Upper lobe of right lung (tissue), 1 donor: ENCODE results near the gene PTRHD1. TPM values are rescaled to one million over a fixed set of nuclear protein-coding genes. Genes with fewer than 3 reads are reported as not detected.

Source experiments
- ATAC-seq: fragments of 200-7000 bp; cut with Tn5 transposase; one replicate; pipeline ENCODE4 v1.9.1; 2020; ENCODE audit warnings: mild to moderate bottlenecking, moderate library complexity
- DNase-seq: peaks from one replicate; pipeline ENCODE4 v3.0.0-alpha.2; 2020
- H3K27ac ChIP-seq: fragments of 200-600 bp; one replicate; pipeline ENCODE4 v1.8.0; 2022
- H3K27me3 ChIP-seq: fragments of 200-600 bp; one replicate; pipeline ENCODE4 v1.8.0; 2022; ENCODE audit warnings: mild to moderate bottlenecking
- H3K36me3 ChIP-seq: fragments of 200-600 bp; one replicate; pipeline ENCODE4 v1.8.0; 2022
- H3K4me1 ChIP-seq: fragments of 200-600 bp; one replicate; pipeline ENCODE4 v1.8.0; 2022
- H3K4me3 ChIP-seq: fragments of 200-600 bp; one replicate; pipeline ENCODE4 v1.8.0; 2022; ENCODE audit warnings: mild to moderate bottlenecking
- H3K9me3 ChIP-seq: fragments of 200-600 bp; one replicate; pipeline ENCODE4 v1.8.0; 2022
- CTCF ChIP-seq: fragments of 200-600 bp; IDR thresholded peaks from one replicate; pipeline ENCODE4 v1.8.0; 2022; ENCODE audit warnings: antibody characterized with exemption
- intact Hi-C: fragments of 100-400 bp; cut with DNase I; formaldehyde crosslinking; loops from one replicate; pipeline ENCODE4 v1.11.0; 2022
- total RNA-seq: library from RNA; stranded (reverse); fragmentation: NEBNext Ultra II Directional; extraction: Animal tissue kit (Norgen Biotek cat#: 25700); gene quantifications from one replicate; pipeline ENCODE4 v1.2.1, GENCODE V29; 2021
- donor health status: DM: no; HTN: yes; CAD: no; lungs with severe emphysema.

The PTRHD1 gene
- total RNA-seq, 1 donor from 2014 or later: 30.7 TPM

DNA sequence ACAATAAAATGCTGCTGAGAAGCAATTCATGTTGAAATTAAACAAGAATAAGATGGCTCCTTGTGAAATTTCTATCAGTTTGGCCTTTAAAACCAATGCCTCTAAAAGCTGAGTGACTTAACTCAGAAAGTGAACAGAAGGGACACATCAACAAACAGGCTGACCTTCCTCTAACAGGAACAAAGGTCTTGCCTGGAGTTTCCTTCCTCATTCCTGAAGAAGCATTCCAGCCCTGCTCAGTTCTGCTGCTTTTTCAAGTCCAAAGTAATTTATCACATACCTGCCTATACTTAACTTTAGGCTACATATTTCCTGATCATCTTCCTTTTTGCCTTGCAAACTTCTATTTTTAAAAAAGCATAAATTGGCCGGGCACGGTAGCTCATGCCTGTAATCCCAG lies 14.1 kb downstream of the PTRHD1 start:
- ATAC-seq (peak; percentile 76), DNase-seq (no peak)
- no peak overlapping the region for H3K4me3 ChIP-seq
- peaks cover 9% of the 10 kb centered on the region for H3K4me1 ChIP-seq
- intact Hi-C loops: no loop called here
- peak overlapping the region; percentile 0 for H3K27ac ChIP-seq
- H3K9me3 ChIP-seq: no peaks in the 10 kb centered on the region
- H3K27me3 ChIP-seq: no peaks in the 10 kb centered on the region
- H3K36me3 ChIP-seq: no peaks in the 10 kb centered on the region
- TF ChIP-seq CTCF: no peak

- ATAC-seq: no peak
- intact Hi-C loops: no loop called here
These were observed 18.8 kb downstream of the PTRHD1 start for GRCh38 chr2:24774373-24774772.

GRCh38 chr2:24771764-24772586 lies 21.2 kb downstream of the PTRHD1 start:
- no peak for DNase-seq
- Histone ChIP-seq H3K4me3 (no peak overlapping the region), H3K9me3 (no peaks in the 10 kb centered on the region), H3K4me1 (no peaks in the 10 kb centered on the region), H3K27me3 (no peaks in the 10 kb centered on the region), H3K36me3 (peaks cover 30% of the 10 kb centered on the region), H3K27ac (no peak overlapping the region)
- intact Hi-C loops: no loop called here
- peak; percentile 95 for ATAC-seq
- no peak for TF ChIP-seq CTCF

More at GRCh38 chr2:24774373-24774772, 18.8 kb downstream of the PTRHD1 start:
- H3K27me3 ChIP-seq: no peaks in the 10 kb centered on the region
- peaks cover 7% of the 10 kb centered on the region for H3K4me1 ChIP-seq
- H3K4me3 ChIP-seq: no peak overlapping the region
- H3K9me3 ChIP-seq: no peaks in the 10 kb centered on the region
- no peak overlapping the region for H3K27ac ChIP-seq
- no peak for DNase-seq
- no peak for TF ChIP-seq CTCF
- peaks cover 9% of the 10 kb centered on the region for H3K36me3 ChIP-seq

DNA sequence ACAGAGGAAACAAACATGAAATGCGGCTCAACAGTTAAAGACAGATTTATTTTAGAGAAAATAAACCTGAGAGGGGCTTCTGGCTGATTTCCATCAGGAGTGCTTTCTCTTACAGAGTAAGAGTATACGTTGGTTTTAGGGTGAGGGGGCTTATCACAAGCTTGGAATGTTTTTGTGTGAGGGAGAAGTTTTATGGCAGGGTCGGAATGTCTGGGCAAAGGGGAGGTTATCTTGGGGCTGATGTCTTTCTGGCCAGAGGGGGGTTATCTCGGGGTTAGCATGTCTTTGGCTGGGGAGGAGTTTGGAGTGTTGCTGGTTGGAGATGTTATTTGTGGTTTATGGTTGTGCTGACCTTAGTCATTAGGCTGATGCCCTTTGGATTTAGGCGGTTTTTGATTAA lies 22.1 kb downstream of the PTRHD1 start:
- H3K27me3 ChIP-seq: no peaks in the 10 kb centered on the region
- no peak for TF ChIP-seq CTCF
- intact Hi-C loops: no loop called here
- DNase-seq (no peak), ATAC-seq (no peak)
- no peak overlapping the region for H3K27ac ChIP-seq
- no peak overlapping the region for H3K4me3 ChIP-seq
- H3K4me1 ChIP-seq: no peaks in the 10 kb centered on the region
- H3K36me3 ChIP-seq: peaks cover 36% of the 10 kb centered on the region
- no peaks in the 10 kb centered on the region for H3K9me3 ChIP-seq

DNA sequence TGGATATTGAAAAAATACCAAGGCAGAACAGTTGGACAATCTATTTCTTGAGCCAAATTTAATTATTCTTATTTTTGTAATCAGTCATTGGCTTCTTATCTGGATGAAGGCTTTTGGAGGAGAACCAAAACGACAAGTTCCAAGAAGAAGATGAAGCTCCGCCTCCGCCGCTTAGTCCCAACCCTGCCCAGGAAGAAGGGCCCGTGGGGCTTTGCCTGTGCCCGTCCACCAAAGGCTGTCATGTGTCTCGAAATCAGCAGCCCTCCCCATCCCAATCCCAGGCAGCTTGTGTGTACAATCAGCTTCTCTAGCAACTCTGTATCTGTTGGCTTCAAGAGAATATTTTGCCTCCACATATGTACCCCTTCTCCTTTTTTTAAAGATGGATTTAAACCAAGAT lies 24.6 kb downstream of the PTRHD1 start:
- Histone ChIP-seq H3K27ac (no peak overlapping the region), H3K4me1 (no peaks in the 10 kb centered on the region), H3K36me3 (peaks cover 60% of the 10 kb centered on the region), H3K9me3 (no peaks in the 10 kb centered on the region), H3K4me3 (no peak overlapping the region), H3K27me3 (no peaks in the 10 kb centered on the region)
- no peak for TF ChIP-seq CTCF
- no peak for ATAC-seq
- no peak for DNase-seq
- intact Hi-C loops: no loop called here
